ENCODE measurements around the gene NT5C2. TPM values are rescaled to one million over a fixed set of nuclear protein-coding genes. Genes with fewer than 3 reads are reported as not detected.

NT5C2 gene
- total RNA-seq, 2 donors from 2014 or later = 88.4 to 112 TPM

- intact Hi-C loops (cut with DNase I) = no loop called here
- Histone ChIP-seq H3K27ac (peak overlapping the region; percentile 41 to 46), H3K9me3 (no peaks in the 10 kb centered on the region), H3K27me3 (replicated peaks; ENCODE audit: insufficient read depth) (no peaks in the 10 kb centered on the region), H3K4me1 (replicated peaks) (peaks cover 15% of the 10 kb centered on the region), H3K4me3 (no peak overlapping the region), H3K36me3 (no peaks in the 10 kb centered on the region)
- WGBS = 3% methylated on average over 2 of the region's 2 CpGs
- no peak for DNase-seq (ENCODE audit: low spot score)
- peak in 2 of 4 experiments; percentile 14 to 16 for TF ChIP-seq CTCF (IDR thresholded peaks at IDR 0.05)
- TF ChIP-seq POLR2A (IDR thresholded peaks at IDR 0.05) = no peak
- TF ChIP-seq POLR2AphosphoS5 (IDR thresholded peaks at IDR 0.05) = peak; percentile 66
These were observed 81.8 kb downstream of the NT5C2 start for GRCh38 chr10:103111031-103111917.

- H3K27me3 ChIP-seq (replicated peaks; ENCODE audit: insufficient read depth) = no peaks in the 10 kb centered on the region
- no peak for DNase-seq (ENCODE audit: low spot score)
- H3K4me3 ChIP-seq = no peak overlapping the region
- H3K36me3 ChIP-seq = no peaks in the 10 kb centered on the region
- TF ChIP-seq POLR2AphosphoS5 (IDR thresholded peaks at IDR 0.05) (no peak), POLR2A (IDR thresholded peaks at IDR 0.05) (no peak), CTCF (IDR thresholded peaks at IDR 0.05) (no peak)
- intact Hi-C loops (cut with DNase I) = no loop called here
- peak overlapping the region in 1 of 2 donors; percentile 46 for H3K27ac ChIP-seq
- no peaks in the 10 kb centered on the region for H3K9me3 ChIP-seq
- H3K4me1 ChIP-seq (replicated peaks) = peaks cover 15% of the 10 kb centered on the region
These were observed 82.7 kb downstream of the NT5C2 start for GRCh38 chr10:103110407-103110806.

- no peak for DNase-seq (ENCODE audit: low spot score)
- Histone ChIP-seq H3K4me1 (replicated peaks) (peaks cover 15% of the 10 kb centered on the region), H3K4me3 (no peak overlapping the region), H3K27me3 (replicated peaks; ENCODE audit: insufficient read depth) (no peaks in the 10 kb centered on the region), H3K27ac (no peak overlapping the region), H3K36me3 (no peaks in the 10 kb centered on the region), H3K9me3 (no peaks in the 10 kb centered on the region)
- TF ChIP-seq CTCF (IDR thresholded peaks at IDR 0.05) = no peak
- 89% methylated on average over 2 of the region's 2 CpGs for WGBS
- intact Hi-C loops (cut with DNase I) = no loop called here
These were observed 83.3 kb downstream of the NT5C2 start for GRCh38 chr10:103109821-103110220.

- intact Hi-C loops (cut with DNase I) = no loop called here
- Histone ChIP-seq H3K36me3 (no peaks in the 10 kb centered on the region), H3K9me3 (no peaks in the 10 kb centered on the region), H3K4me3 (no peak overlapping the region), H3K4me1 (replicated peaks) (peaks cover 6% of the 10 kb centered on the region), H3K27me3 (replicated peaks; ENCODE audit: insufficient read depth) (no peaks in the 10 kb centered on the region), H3K27ac (no peak overlapping the region)
- no peak for DNase-seq (ENCODE audit: low spot score)
- TF ChIP-seq POLR2A (IDR thresholded peaks at IDR 0.05) (no peak), POLR2AphosphoS5 (IDR thresholded peaks at IDR 0.05) (no peak), CTCF (IDR thresholded peaks at IDR 0.05) (no peak)
These were observed 86.5 kb downstream of the NT5C2 start for GRCh38 chr10:103106539-103106938.

- no peak for TF ChIP-seq CTCF (IDR thresholded peaks at IDR 0.05)
- no peak for TF ChIP-seq POLR2A (IDR thresholded peaks at IDR 0.05)
- no peak for TF ChIP-seq POLR2AphosphoS5 (IDR thresholded peaks at IDR 0.05)
- H3K4me3 ChIP-seq = no peak overlapping the region
- no peak for DNase-seq (ENCODE audit: low spot score)
- no peaks in the 10 kb centered on the region for H3K4me1 ChIP-seq (replicated peaks)
- H3K36me3 ChIP-seq = no peaks in the 10 kb centered on the region
- 88% methylated on average over 1 of the region's 1 CpG for WGBS
- H3K27ac ChIP-seq = no peak overlapping the region
- no peaks in the 10 kb centered on the region for H3K27me3 ChIP-seq (replicated peaks; ENCODE audit: insufficient read depth)
- intact Hi-C loops (cut with DNase I) = no loop called here
- H3K9me3 ChIP-seq = no peaks in the 10 kb centered on the region
These were observed 87.6 kb downstream of the NT5C2 start for GRCh38 chr10:103105462-103105861.
